CD4-positive, alpha-beta T cell (primary cell): ENCODE measurements around the gene CCDC74B. TPM values are rescaled to one million over a fixed set of nuclear protein-coding genes. Genes with fewer than 3 reads are reported as not detected.
"Not testable (repeated sequence)": the region's sequence is repeated elsewhere in the genome, so short reads cannot be mapped to it uniquely, and the experiment has no call there.

Experiments
- ATAC-seq: fragments of 200-7000 bp; cut with Tn5 transposase; one replicate; pipeline ENCODE4 v1.10.0; 2022; ENCODE audit warnings: mild to moderate bottlenecking; ENCODE audit not compliant: poor library complexity
- CTCF ChIA-PET: fragments of 350-600 bp; sonication (Branson Sonifier 250); formaldehyde crosslinking; loops from one replicate; lab custom pipeline; 2021; ENCODE audit warnings: antibody characterized with exemption, inconsistent platforms; lab: Charles Lee
- POLR2A ChIA-PET: fragments of 350-600 bp; sonication (Branson Sonifier 250); formaldehyde crosslinking; loops from one replicate; lab custom pipeline; 2021; ENCODE audit warnings: antibody characterized with exemption, inconsistent platforms; lab: Charles Lee
- DNase-seq, 14 experiments: peaks; one replicate each; pipeline ENCODE4 v3.0.0-alpha.2; 2013 to 2020; ENCODE audit warnings: mixed read lengths in 2 of 14
- H3K27ac ChIP-seq, 2 donors: one replicate each; pipeline versions ENCODE4 v1.5.1 to v1.7.0; 2013; ENCODE audit warnings: low read length in 2 of 2, low read depth in 1 of 2, mild to moderate bottlenecking in 1 of 2
- H3K27me3 ChIP-seq, 2 experiments: 1 replicate in 1 of 2; 2 replicates in 1 of 2; pipeline versions ENCODE4 v1.6.1 to v1.7.0; 2013; ENCODE audit warnings: low read length in 2 of 2, control low read depth in 1 of 2, mild to moderate bottlenecking in 1 of 2, moderate library complexity in 1 of 2; ENCODE audit not compliant: insufficient read depth in 2 of 2, control insufficient read depth in 1 of 2
- H3K36me3 ChIP-seq: one replicate; pipeline ENCODE4 v1.6.1; 2013; ENCODE audit warnings: low read length, control low read depth; ENCODE audit not compliant: insufficient read depth
- H3K4me1 ChIP-seq: one replicate; pipeline ENCODE4 v1.6.1; 2013; ENCODE audit warnings: low read length, control low read depth; ENCODE audit not compliant: insufficient read depth
- H3K4me3 ChIP-seq: one replicate; pipeline ENCODE4 v1.5.1; 2013; ENCODE audit warnings: mild to moderate bottlenecking, low read length, moderate library complexity
- H3K9me3 ChIP-seq, 2 experiments: 1 replicate in 1 of 2; 2 replicates in 1 of 2; pipeline versions ENCODE4 v1.6.1 to v1.7.0; 2013; ENCODE audit warnings: low read length in 2 of 2, mild to moderate bottlenecking in 2 of 2, control low read depth in 1 of 2, moderate library complexity in 1 of 2; ENCODE audit not compliant: control insufficient read depth in 1 of 2, insufficient read depth in 1 of 2
- H3K27ac Mint-ChIP-seq: one replicate; pipeline ENCODE4 v1.8.0; 2020; ENCODE audit warnings: mixed read lengths
- H3K27me3 Mint-ChIP-seq: one replicate; pipeline ENCODE4 v1.8.0; 2021; ENCODE audit warnings: mixed read lengths
- H3K36me3 Mint-ChIP-seq: one replicate; pipeline ENCODE4 v1.8.0; 2021; ENCODE audit warnings: low read depth, mixed read lengths
- H3K4me1 Mint-ChIP-seq: one replicate; pipeline ENCODE4 v1.8.0; 2021; ENCODE audit warnings: low read depth, mixed read lengths
- H3K4me3 Mint-ChIP-seq: one replicate; pipeline ENCODE4 v1.8.0; 2020; ENCODE audit warnings: mild to moderate bottlenecking, mixed read lengths
- H3K9me3 Mint-ChIP-seq: one replicate; pipeline ENCODE4 v1.8.0; 2020; ENCODE audit warnings: mixed read lengths
- CTCF ChIP-seq: fragments of 200-600 bp; IDR thresholded peaks from one replicate; pipeline ENCODE4 v1.8.0; 2022; ENCODE audit warnings: antibody characterized with exemption, mild to moderate bottlenecking
- intact Hi-C, 2 experiments: fragments of 100-400 bp; cut with DNase I in 1 of 2; cut with micrococcal nuclease in 1 of 2; formaldehyde crosslinking; loops; one replicate each; pipeline versions ENCODE4 v1.15.1 to v1.9.0; 2023 to 2025; cut with DNase I, micrococcal nuclease
- total RNA-seq, 174 experiments: library from RNA in 2 of 174; stranded (reverse) in 2 of 174; gene quantifications; one replicate each; pipeline ENCODE4 v1.2.3 and lab custom pipeline; 2021 to 2026

Gene CCDC74B
- total RNA-seq, 2 experiments from 2014 or later = 0.38 to 0.56 TPM

DNA sequence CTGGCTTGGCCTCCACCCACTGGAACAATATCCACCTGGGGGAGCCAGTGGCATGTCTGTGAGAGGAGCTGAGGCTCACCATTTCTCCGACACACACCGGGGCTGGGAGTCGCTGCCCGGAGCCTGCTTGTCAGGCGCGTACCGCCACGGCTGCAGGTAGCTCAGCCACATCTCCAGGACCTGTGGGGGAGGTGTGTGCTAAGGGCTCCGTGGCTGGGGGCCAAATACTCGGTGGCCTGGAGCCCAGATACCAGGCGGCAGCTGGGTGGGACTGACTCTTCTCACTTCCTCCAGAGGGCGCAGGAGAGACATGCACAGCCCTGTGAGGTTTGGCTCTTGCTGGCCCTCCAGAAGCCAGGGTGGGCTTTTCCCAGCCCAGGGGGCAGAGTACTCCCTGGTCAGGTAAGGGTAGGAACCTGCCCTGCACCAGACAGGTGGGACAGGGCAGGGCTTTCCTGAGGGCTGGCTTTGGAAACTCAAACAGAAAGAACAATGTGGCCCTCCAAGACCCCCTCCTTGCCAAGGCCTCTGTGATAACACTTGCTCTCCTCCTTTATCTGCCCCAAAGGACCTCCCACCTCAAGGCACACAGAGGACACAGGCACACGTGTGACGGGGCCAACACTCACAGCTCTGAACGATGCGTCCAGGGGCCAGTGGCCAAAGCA, 11.2 kb upstream of the CCDC74B start:
- H3K9me3 ChIP-seq, H3K4me3 ChIP-seq, CTCF ChIA-PET, intact Hi-C loops, H3K4me1 ChIP-seq, H3K27me3 ChIP-seq, H3K27me3 Mint-ChIP-seq, ATAC-seq, H3K4me3 Mint-ChIP-seq, H3K27ac ChIP-seq, H3K27ac Mint-ChIP-seq, H3K9me3 Mint-ChIP-seq, H3K4me1 Mint-ChIP-seq, POLR2A ChIA-PET: not testable (repeated sequence)
- peak in 4 of 14 experiments; percentile 11 to 43 (median 34) for DNase-seq
- peak; percentile 14 for TF ChIP-seq CTCF
- peaks cover 61% of the 10 kb centered on the region for H3K36me3 Mint-ChIP-seq
- H3K36me3 ChIP-seq = peaks cover 20% of the 10 kb centered on the region

DNA sequence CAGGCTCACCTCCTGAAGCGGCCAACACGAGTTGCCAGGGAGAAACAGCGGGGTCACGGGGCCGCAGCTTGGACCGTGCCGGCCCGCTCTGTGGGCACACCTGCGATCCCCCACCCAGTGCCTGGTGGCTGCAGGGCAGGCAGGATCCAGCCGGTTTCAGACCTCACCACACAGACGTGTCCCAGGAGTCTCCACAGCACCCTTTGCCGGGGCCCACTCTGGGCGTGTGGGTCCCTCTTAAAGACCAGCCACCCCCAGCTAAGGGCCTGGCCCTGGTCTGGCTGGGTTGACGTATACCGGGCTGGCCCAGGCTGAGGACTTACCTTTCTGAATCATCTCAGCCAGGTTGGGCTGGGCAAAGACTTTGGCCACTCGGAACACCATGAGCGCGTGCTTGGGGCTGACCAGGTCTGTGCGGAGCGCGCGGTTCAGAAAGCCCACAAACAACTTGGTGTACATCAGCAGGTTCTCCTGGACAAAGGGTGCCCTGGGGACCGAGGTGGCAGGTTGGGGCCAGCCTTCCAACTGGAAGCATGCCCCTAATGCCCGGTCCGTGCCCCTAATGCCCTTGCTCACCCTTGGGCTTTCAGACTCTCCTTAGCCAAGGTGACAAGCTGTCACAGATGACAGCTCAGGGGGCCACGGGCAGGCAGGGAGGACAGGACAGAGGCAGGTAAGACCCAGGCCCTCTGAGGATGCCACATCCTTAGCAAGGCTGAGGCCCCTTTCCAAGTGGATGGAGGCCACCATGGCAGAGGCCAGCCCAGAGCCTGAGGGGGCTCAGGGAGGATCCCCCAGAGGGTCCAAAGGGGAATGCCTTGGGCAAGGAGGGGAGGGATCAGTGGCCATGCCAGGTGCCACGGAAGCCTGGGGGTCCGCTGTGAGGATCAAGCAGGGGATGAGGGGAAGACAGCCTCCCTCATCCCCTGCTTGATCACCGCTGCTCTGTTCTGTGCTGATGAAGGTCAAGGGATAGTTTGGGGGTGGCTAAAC, 10.2 kb upstream of the CCDC74B start:
- Mint-ChIP-seq H3K27me3 (no peaks in the 10 kb centered on the region), H3K27ac (no peak overlapping the region), H3K4me1 (no peaks in the 10 kb centered on the region), H3K9me3 (no peaks in the 10 kb centered on the region), H3K4me3 (no peak overlapping the region), H3K36me3 (peaks cover 58% of the 10 kb centered on the region)
- Histone ChIP-seq H3K27ac (no peak overlapping the region), H3K36me3 (peaks cover 20% of the 10 kb centered on the region), H3K27me3 (no peaks in the 10 kb centered on the region), H3K9me3 (no peaks in the 10 kb centered on the region), H3K4me1 (no peaks in the 10 kb centered on the region), H3K4me3 (no peak overlapping the region)
- ATAC-seq (no peak), DNase-seq (no peak)
- TF ChIP-seq CTCF = no peak
- POLR2A ChIA-PET = no interaction called here
- intact Hi-C loops = no loop called here
- CTCF ChIA-PET = no interaction called here

GRCh38 chr2:130154423-130154770, 9.5 kb upstream of the CCDC74B start:
- DNase-seq, intact Hi-C loops, CTCF ChIA-PET, H3K9me3 ChIP-seq, H3K27me3 Mint-ChIP-seq, H3K4me1 Mint-ChIP-seq, H3K4me3 ChIP-seq, ATAC-seq, H3K27ac Mint-ChIP-seq, H3K27ac ChIP-seq, H3K4me1 ChIP-seq, H3K27me3 ChIP-seq, POLR2A ChIA-PET, H3K4me3 Mint-ChIP-seq, H3K9me3 Mint-ChIP-seq: not testable (repeated sequence)
- peaks cover 53% of the 10 kb centered on the region for H3K36me3 Mint-ChIP-seq
- peaks cover 20% of the 10 kb centered on the region for H3K36me3 ChIP-seq

DNA sequence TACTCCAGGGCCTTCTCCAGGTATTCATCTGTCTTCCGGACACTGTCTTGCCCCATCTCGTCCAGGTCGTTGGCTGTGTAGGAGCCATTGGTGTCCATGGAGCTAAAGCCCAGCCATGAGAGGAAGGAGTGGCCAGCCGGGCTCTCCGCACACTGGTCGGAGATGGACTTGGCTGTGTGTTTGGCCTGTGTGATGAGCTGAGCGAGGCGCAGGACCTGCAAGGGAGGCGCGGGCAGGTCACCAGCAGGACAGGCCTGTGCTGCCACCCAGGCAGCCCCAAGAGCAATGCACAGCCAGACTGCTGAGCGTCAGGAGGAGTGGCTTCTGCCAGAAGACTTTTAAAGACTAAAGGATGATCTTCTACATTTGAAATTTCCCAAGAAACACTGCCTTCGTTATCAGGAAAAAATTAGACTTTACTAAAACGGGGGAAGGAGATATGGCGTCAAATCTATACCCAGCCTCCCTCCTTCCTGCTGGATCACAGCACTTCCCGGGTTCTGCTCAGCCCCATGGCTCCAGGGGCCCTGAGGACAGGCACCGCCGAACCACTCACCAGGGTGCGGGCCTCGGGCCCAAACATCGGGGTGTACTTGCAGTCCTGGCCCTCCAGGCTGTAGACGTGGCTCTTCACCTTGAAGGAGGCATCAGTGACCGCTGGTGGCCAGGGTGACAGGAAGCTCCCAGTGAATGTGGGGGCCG, 9.0 kb upstream of the CCDC74B start:
- not testable (repeated sequence) for H3K4me1 Mint-ChIP-seq, H3K27ac Mint-ChIP-seq

More for the DNA sequence above, 9.0 kb upstream of the CCDC74B start:
- DNase-seq, intact Hi-C loops, H3K27me3 Mint-ChIP-seq, H3K9me3 ChIP-seq, ATAC-seq, H3K4me1 ChIP-seq, POLR2A ChIA-PET, H3K4me3 Mint-ChIP-seq, H3K27ac ChIP-seq, H3K4me3 ChIP-seq, H3K27me3 ChIP-seq, H3K9me3 Mint-ChIP-seq, CTCF ChIA-PET: not testable (repeated sequence)
- H3K36me3 ChIP-seq = peaks cover 19% of the 10 kb centered on the region
- peaks cover 48% of the 10 kb centered on the region for H3K36me3 Mint-ChIP-seq
